Aorta (tissue), 5 donors: ENCODE results near the gene BMS1. TPM values are rescaled to one million over a fixed set of nuclear protein-coding genes. Genes with fewer than 3 reads are reported as not detected.
A peak's percentile ranks its signal among the peaks of the same experiment; 100 is the strongest.
"Not testable (repeated sequence)": the region's sequence is repeated elsewhere in the genome, so short reads cannot be mapped to it uniquely, and the experiment has no call there.

Experiments used
- ATAC-seq: fragments of 200-7000 bp; cut with Tn5 transposase; one replicate; pipeline ENCODE4 v1.9.1; 2022; ENCODE audit warnings: moderate library complexity; ENCODE audit not compliant: low FRiP score
- DNase-seq, 2 donors: peaks; one replicate each; pipeline ENCODE4 v3.0.0-alpha.2; 2020
- H3K27ac ChIP-seq, 2 donors: one replicate each; pipeline ENCODE4 v1.5.1; 2013; ENCODE audit warnings: low read length in 2 of 2, mild to moderate bottlenecking in 2 of 2, moderate library complexity in 2 of 2, control low read depth in 1 of 2, inconsistent platforms in 1 of 2, low read depth in 1 of 2
- H3K27me3 ChIP-seq, 2 donors: one replicate each; pipeline ENCODE4 v1.6.1; 2013; ENCODE audit warnings: control low read depth in 1 of 2, low read length in 1 of 2, mild to moderate bottlenecking in 1 of 2, moderate library complexity in 1 of 2; ENCODE audit not compliant: insufficient read depth in 2 of 2, control insufficient read depth in 1 of 2
- H3K36me3 ChIP-seq, 2 donors: one replicate each; pipeline ENCODE4 v1.6.1; 2013; ENCODE audit warnings: control low read depth in 1 of 2, low read length in 1 of 2, mild to moderate bottlenecking in 1 of 2; ENCODE audit not compliant: insufficient read depth in 2 of 2, control insufficient read depth in 1 of 2
- H3K4me1 ChIP-seq, 2 donors: one replicate each; pipeline ENCODE4 v1.6.1; 2013; ENCODE audit warnings: low read length in 2 of 2, control low read depth in 1 of 2, mild to moderate bottlenecking in 1 of 2, moderate library complexity in 1 of 2; ENCODE audit not compliant: insufficient read depth in 2 of 2, control insufficient read depth in 1 of 2
- H3K4me3 ChIP-seq, 2 donors: one replicate each; pipeline ENCODE4 v1.5.1; 2013; ENCODE audit warnings: low read length in 2 of 2, control low read depth in 1 of 2, mild to moderate bottlenecking in 1 of 2
- H3K9me3 ChIP-seq: one replicate; pipeline ENCODE4 v1.6.1; 2013; ENCODE audit warnings: mild to moderate bottlenecking, low read length; ENCODE audit not compliant: control insufficient read depth
- WGBS, 2 donors: extraction: QIAGEN DNeasy Blood & Tissue Kit; methylation state at CpG; one replicate each; pipeline ENCODE4 v1.1.7; 2013; 5-methylcytosine and 5-hydroxymethylcytosine counted together
- intact Hi-C, 2 donors: fragments of 100-400 bp; cut with DNase I; formaldehyde crosslinking; loops; one replicate each; pipeline versions ENCODE4 v1.14.2 to v1.15.0; 2022
- polyA plus RNA-seq, 2 donors: library from polyadenylated mRNA; stranded (reverse); fragments of 200-250 nt; gene quantifications; one replicate each; pipeline ENCODE4 v1.2.3, GENCODE V29; 2013
- total RNA-seq, 2 donors: library from RNA; stranded (reverse); fragmentation: NEBNext Ultra II Directional; extraction: Animal tissue kit (Norgen Biotek cat#: 25700); gene quantifications; one replicate each; pipeline ENCODE4 v1.2.1, GENCODE V29; 2021
- donor health status: healthy with polysubstance abuse.
- donor health status: Bipolar disorder and iron deficiency.
- donor health status: DM: no; HTN: no; CAD: no.
- donor health status: DM: no; HTN: no; CAD: no.
- donor health status: DM: yes; HTN: yes; CAD: no.

Gene BMS1
- total and polyA plus RNA-seq, 4 donors, result 4.3 to 13.4 (median 10.7) TPM

DNA sequence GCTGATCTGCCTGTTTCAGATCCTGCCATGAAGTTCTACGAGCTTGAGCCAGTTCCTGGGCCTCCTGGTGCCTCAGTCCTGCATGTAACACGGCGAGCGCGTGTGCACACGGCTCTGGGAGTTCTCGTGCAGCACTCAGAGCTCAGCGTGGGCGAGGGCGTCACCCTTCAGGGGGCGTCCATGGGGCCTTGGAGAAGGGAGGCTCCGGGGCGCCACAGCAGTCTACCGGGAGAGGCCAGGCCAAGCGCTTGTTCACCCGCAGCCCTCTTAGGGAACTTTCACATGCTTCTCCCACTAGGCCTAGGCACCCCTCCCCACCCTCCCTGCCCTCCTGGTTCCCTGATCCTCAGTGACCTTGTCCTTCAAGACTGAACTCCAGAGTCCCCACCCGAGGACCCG, 83.1 kb downstream of the BMS1 start:
- no peaks in the 10 kb centered on the region for H3K36me3 ChIP-seq
- no peak overlapping the region for H3K27ac ChIP-seq
- no peak for DNase-seq
- no peaks in the 10 kb centered on the region for H3K9me3 ChIP-seq
- H3K4me3 ChIP-seq, result no peak overlapping the region
- WGBS, 2 donors, result 36 to 39% methylated on average over 18 of the region's 18 CpGs
- H3K27me3 ChIP-seq, result no peaks in the 10 kb centered on the region
- H3K4me1 ChIP-seq, result no peaks in the 10 kb centered on the region
- ATAC-seq, result no peak
- intact Hi-C loops, result loop anchor here (1.0 to 2.0 kb wide), 2 partner anchors 239 to 240 kb away; no protein-coding TSS in a partner anchor

GRCh38 chr10:42866115-42866995, 83.8 kb downstream of the BMS1 start:
- DNase-seq (peak; percentile 87 to 90), ATAC-seq (peak; percentile 92)
- WGBS, 2 donors, result 1 to 2% methylated on average over 81 to 87 of the region's 87 CpGs
- no peak overlapping the region for H3K4me3 ChIP-seq
- H3K27ac ChIP-seq, result no peak overlapping the region
- no peaks in the 10 kb centered on the region for H3K36me3 ChIP-seq
- no peaks in the 10 kb centered on the region for H3K9me3 ChIP-seq
- intact Hi-C loops, result loop anchor here (1.0 to 2.0 kb wide), 2 partner anchors 238 to 239 kb away; no protein-coding TSS in a partner anchor
- no peaks in the 10 kb centered on the region for H3K27me3 ChIP-seq
- no peaks in the 10 kb centered on the region for H3K4me1 ChIP-seq

DNA sequence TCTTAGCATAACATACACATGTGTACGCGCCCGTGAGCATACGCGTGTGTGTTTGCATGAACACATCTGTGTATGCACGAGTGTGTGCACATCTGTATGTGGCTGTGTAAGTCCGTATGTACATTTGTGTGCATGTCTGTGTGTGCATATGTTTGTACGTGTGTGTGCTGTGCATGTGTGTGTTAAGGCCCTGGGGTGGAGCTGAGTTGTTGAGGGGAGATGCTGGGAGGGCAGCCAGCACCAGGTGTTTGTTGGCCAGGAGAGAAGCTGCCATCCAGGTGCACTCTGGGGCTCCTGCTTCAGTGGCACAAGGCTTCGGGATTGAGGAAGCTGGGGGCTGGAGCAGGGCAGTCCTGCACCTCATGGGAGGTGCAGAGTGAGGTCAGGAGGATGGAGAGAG, 85.0 kb downstream of the BMS1 start:
- no peaks in the 10 kb centered on the region for H3K4me1 ChIP-seq
- H3K4me3 ChIP-seq, result no peak overlapping the region
- H3K27ac ChIP-seq, result no peak overlapping the region
- H3K36me3 ChIP-seq, result no peaks in the 10 kb centered on the region
- H3K27me3 ChIP-seq, result no peaks in the 10 kb centered on the region
- no peaks in the 10 kb centered on the region for H3K9me3 ChIP-seq
- no peak for DNase-seq
- WGBS, 2 donors, result 96% methylated on average over 9 of the region's 9 CpGs
- intact Hi-C loops, result loop anchor here in 1 of 2 donors (2.0 kb wide), 1 partner anchor 237 kb away; no protein-coding TSS in a partner anchor
- no peak for ATAC-seq

- intact Hi-C loops, result no loop called here
- Histone ChIP-seq H3K27me3 (no peaks in the 10 kb centered on the region), H3K36me3 (no peaks in the 10 kb centered on the region), H3K4me3 (no peak overlapping the region), H3K9me3 (no peaks in the 10 kb centered on the region), H3K27ac (no peak overlapping the region), H3K4me1 (no peaks in the 10 kb centered on the region)
- DNase-seq (no peak), ATAC-seq (no peak)
- 86 to 88% methylated on average over 9 of the region's 9 CpGs for WGBS, 2 donors
Measured at GRCh38 chr10:42868530-42868929, 85.9 kb downstream of the BMS1 start.

DNA sequence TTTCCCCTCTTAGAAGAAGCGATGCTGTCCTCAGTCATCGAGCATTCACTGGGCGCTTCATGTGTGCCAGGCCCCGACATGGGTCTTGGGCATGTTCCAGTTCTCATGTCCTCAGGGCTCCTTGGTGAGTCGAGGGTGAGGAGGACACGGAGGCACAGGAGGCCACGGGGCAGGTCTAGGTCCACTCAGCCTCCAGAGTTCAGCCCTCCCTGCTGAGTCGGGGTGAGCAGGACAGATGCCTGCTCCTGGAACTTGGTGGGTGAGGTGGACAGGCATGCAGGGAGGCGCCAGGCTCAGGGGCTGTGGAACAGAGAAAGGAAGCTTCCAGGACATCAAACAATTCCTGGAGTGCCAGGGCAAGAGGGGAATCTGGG, 87.4 kb downstream of the BMS1 start:
- Histone ChIP-seq H3K4me1 (no peaks in the 10 kb centered on the region), H3K4me3 (no peak overlapping the region), H3K36me3 (no peaks in the 10 kb centered on the region), H3K27me3 (no peaks in the 10 kb centered on the region), H3K9me3 (no peaks in the 10 kb centered on the region), H3K27ac (no peak overlapping the region)
- DNase-seq, result no peak
- intact Hi-C loops, result no loop called here
- no peak for ATAC-seq
- 88 to 89% methylated on average over 9 of the region's 9 CpGs for WGBS, 2 donors

DNA sequence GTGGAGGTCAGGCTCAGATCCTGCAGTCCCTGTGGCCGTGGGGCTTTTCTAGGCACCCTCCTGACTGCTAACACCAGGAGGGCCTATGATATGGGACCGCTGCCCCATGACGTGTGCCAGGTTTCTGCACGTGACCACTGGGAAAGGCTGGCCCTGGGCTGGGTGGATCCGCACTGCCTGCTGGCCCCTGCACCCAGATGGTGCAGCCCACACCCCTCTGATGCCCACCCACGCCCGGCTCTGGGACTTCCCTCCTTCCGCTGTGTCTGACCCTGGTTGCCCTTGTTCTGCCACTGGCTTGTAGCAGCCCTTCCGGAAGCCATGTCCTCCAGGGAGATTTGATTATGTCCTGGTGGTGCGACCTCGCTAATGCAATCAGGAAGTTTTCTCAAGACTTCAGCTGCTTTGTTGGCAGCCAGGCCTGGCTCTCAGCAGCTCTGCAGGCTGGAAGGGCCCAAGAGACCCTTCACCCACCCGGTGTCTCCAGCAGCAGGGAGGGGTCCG, 88.6 kb downstream of the BMS1 start:
- H3K27me3 ChIP-seq, H3K36me3 ChIP-seq, DNase-seq, ATAC-seq, H3K27ac ChIP-seq, H3K4me3 ChIP-seq, intact Hi-C loops, H3K4me1 ChIP-seq, H3K9me3 ChIP-seq: not testable (repeated sequence)
- WGBS, 2 donors, result 53 to 56% methylated on average over 13 of the region's 13 CpGs

GRCh38 chr10:42871823-42872222, 89.2 kb downstream of the BMS1 start:
- intact Hi-C loops, result no loop called here
- ATAC-seq, result no peak
- no peak for DNase-seq
- Histone ChIP-seq H3K4me3 (no peak overlapping the region), H3K9me3 (no peaks in the 10 kb centered on the region), H3K27ac (no peak overlapping the region), H3K36me3 (no peaks in the 10 kb centered on the region), H3K4me1 (no peaks in the 10 kb centered on the region), H3K27me3 (no peaks in the 10 kb centered on the region)
- 86 to 91% methylated on average over 6 of the region's 6 CpGs for WGBS, 2 donors

DNA sequence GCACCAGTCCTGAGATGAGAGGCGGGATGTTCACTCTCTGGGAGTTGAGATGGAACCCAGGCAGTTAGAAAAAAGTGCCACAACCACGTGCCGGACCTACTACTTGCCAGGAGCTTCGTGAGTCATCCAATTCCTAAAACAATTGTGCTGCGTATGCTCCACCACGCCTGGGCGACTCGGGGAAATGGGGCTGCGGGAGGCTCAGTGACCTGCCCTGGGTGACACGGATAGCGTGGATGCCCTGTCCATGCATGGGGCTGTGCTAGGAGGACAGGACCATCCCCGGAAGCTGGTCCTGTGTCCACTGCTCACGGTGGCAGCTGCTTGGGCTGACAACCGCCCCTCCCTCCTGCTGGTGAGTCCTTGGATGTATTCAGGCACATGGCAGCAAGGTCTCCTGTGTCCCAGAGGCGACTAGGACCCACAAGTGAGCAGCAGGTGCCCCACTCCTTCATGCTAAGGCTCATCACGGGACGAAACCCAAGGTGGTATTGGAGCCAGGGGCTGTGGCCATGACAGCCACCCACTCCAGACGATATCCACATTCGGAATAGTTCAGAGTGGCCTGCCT, 90.4 kb downstream of the BMS1 start:
- DNase-seq, result no peak
- no peak overlapping the region for H3K27ac ChIP-seq
- no peaks in the 10 kb centered on the region for H3K4me1 ChIP-seq
- no peaks in the 10 kb centered on the region for H3K36me3 ChIP-seq
- no peaks in the 10 kb centered on the region for H3K9me3 ChIP-seq
- no peaks in the 10 kb centered on the region for H3K27me3 ChIP-seq
- intact Hi-C loops, result no loop called here
- ATAC-seq, result no peak
- no peak overlapping the region for H3K4me3 ChIP-seq
- WGBS, 2 donors, result 82 to 85% methylated on average over 19 of the region's 19 CpGs
